Natural killer cell (primary cell): Measurements from ENCODE around the gene ZDHHC14. TPM values are rescaled to one million over a fixed set of nuclear protein-coding genes. Genes with fewer than 3 reads are reported as not detected.

Source experiments
- ATAC-seq, 3 donors: fragments of 150-1000 bp in 2 of 3; fragments of 200-7000 bp in 1 of 3; cut with Tn5 transposase; 1 replicate in 1 of 3; 2 replicates in 2 of 3; pipeline ENCODE4 v1.10.0; 2021; ENCODE audit warnings: mild to moderate bottlenecking in 2 of 3, moderate library complexity in 2 of 3
- DNase-seq, 2 donors: peaks; one replicate each; pipeline versions ENCODE4 v3.0.0 to v3.0.0-alpha.2; 2013 to 2021; ENCODE audit warnings: mixed read lengths in 1 of 2
- H3K27ac ChIP-seq: one replicate; pipeline ENCODE4 v1.5.1; 2013; ENCODE audit warnings: mild to moderate bottlenecking, low read length
- H3K27me3 ChIP-seq: one replicate; pipeline ENCODE4 v1.6.1; 2013; ENCODE audit warnings: low read length; ENCODE audit not compliant: control insufficient read depth, insufficient read depth
- H3K36me3 ChIP-seq: one replicate; pipeline ENCODE4 v1.6.1; 2013; ENCODE audit warnings: low read length; ENCODE audit not compliant: control insufficient read depth, insufficient read depth
- H3K4me1 ChIP-seq: one replicate; pipeline ENCODE4 v1.6.1; 2013; ENCODE audit warnings: low read length; ENCODE audit not compliant: control insufficient read depth, insufficient read depth
- H3K4me3 ChIP-seq: one replicate; pipeline ENCODE4 v1.5.1; 2013; ENCODE audit warnings: low read length
- H3K9me3 ChIP-seq: one replicate; pipeline ENCODE4 v1.6.1; 2013; ENCODE audit warnings: low read length; ENCODE audit not compliant: control insufficient read depth, insufficient read depth
- H3K27ac Mint-ChIP-seq, 2 donors: one replicate each; pipeline ENCODE4 v1.8.0; 2022; ENCODE audit warnings: mild to moderate bottlenecking in 2 of 2, mixed read lengths in 2 of 2, moderate library complexity in 1 of 2
- H3K27me3 Mint-ChIP-seq, 2 donors: one replicate each; pipeline ENCODE4 v1.8.0; 2022; ENCODE audit warnings: low read depth in 2 of 2, mixed read lengths in 2 of 2
- H3K36me3 Mint-ChIP-seq: one replicate; pipeline ENCODE4 v1.8.0; 2022; ENCODE audit warnings: mixed read lengths
- H3K4me1 Mint-ChIP-seq, 2 donors: one replicate each; pipeline ENCODE4 v1.8.0; 2022; ENCODE audit warnings: mixed read lengths in 2 of 2
- H3K4me3 Mint-ChIP-seq: one replicate; pipeline ENCODE4 v1.8.0; 2022; ENCODE audit warnings: mild to moderate bottlenecking, moderate library complexity, mixed read lengths
- H3K9me3 Mint-ChIP-seq, 2 donors: one replicate each; pipeline ENCODE4 v1.8.0; 2022; ENCODE audit warnings: mixed read lengths in 2 of 2
- WGBS: methylation state at CpG from one replicate; pipeline ENCODE4 v1.1.7; 2013; ENCODE audit warnings: missing lambda C conversion rate; ENCODE audit not compliant: insufficient coverage; 5-methylcytosine and 5-hydroxymethylcytosine counted together
- intact Hi-C: fragments of 100-400 bp; cut with micrococcal nuclease; formaldehyde crosslinking; loops from one replicate; pipeline ENCODE4 v1.14.2; 2022
- total RNA-seq, 4 donors: library from RNA; stranded (reverse); fragments of 120-200 nt in 1 of 4; gene quantifications; one replicate each; pipeline versions ENCODE4 v1.2.3 to v1.2.4, GENCODE V29; 2013 to 2022
- TF ChIP-seq, protein P1 (sequence below): fragments of 200-600 bp; IDR thresholded peaks from one replicate; pipeline ENCODE4 v1.8.0; 2022; ENCODE audit warnings: antibody characterized with exemption

The ZDHHC14 gene
- total RNA-seq, 3 donors from 2014 or later (not counting 1 experiment from before 2014, with no cell fraction given), result 6.7 to 11.3 (median 10.6) TPM

GRCh38 chr6:157443066-157443800, 62.2 kb downstream of the ZDHHC14 start:
- Mint-ChIP-seq H3K4me1 (peaks cover 17 to 20% of the 10 kb centered on the region in 2 donors), H3K36me3 (no peaks in the 10 kb centered on the region), H3K9me3 (no peaks in the 10 kb centered on the region), H3K4me3 (peak overlapping the region; percentile 7), H3K27me3 (peaks cover 3 to 13% of the 10 kb centered on the region in 2 donors), H3K27ac (peak overlapping the region; percentile 3 to 71)
- Histone ChIP-seq H3K9me3 (peaks cover 7% of the 10 kb centered on the region), H3K4me3 (no peak overlapping the region), H3K4me1 (peaks cover 13% of the 10 kb centered on the region), H3K27ac (no peak overlapping the region), H3K27me3 (no peaks in the 10 kb centered on the region), H3K36me3 (no peaks in the 10 kb centered on the region)
- TF ChIP-seq, protein P1, sequence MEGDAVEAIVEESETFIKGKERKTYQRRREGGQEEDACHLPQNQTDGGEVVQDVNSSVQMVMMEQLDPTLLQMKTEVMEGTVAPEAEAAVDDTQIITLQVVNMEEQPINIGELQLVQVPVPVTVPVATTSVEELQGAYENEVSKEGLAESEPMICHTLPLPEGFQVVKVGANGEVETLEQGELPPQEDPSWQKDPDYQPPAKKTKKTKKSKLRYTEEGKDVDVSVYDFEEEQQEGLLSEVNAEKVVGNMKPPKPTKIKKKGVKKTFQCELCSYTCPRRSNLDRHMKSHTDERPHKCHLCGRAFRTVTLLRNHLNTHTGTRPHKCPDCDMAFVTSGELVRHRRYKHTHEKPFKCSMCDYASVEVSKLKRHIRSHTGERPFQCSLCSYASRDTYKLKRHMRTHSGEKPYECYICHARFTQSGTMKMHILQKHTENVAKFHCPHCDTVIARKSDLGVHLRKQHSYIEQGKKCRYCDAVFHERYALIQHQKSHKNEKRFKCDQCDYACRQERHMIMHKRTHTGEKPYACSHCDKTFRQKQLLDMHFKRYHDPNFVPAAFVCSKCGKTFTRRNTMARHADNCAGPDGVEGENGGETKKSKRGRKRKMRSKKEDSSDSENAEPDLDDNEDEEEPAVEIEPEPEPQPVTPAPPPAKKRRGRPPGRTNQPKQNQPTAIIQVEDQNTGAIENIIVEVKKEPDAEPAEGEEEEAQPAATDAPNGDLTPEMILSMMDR, result no peak
- WGBS, result 43% methylated on average over 5 of the region's 6 CpGs
- intact Hi-C loops, result no loop called here
- DNase-seq (peak in 1 of 2 donors; percentile 14), ATAC-seq (peak; percentile 48 to 91 (median 78))

GRCh38 chr6:157445277-157446009, 64.5 kb downstream of the ZDHHC14 start:
- H3K4me3 ChIP-seq, result no peak overlapping the region
- ATAC-seq (no peak), DNase-seq (no peak)
- TF ChIP-seq, protein P1, result no peak
- H3K4me3 Mint-ChIP-seq, result no peak overlapping the region
- H3K36me3 ChIP-seq, result no peaks in the 10 kb centered on the region
- H3K9me3 Mint-ChIP-seq, result no peaks in the 10 kb centered on the region
- no peaks in the 10 kb centered on the region for H3K36me3 Mint-ChIP-seq
- peaks cover 3 to 8% of the 10 kb centered on the region in 2 donors for H3K27me3 Mint-ChIP-seq
- H3K4me1 Mint-ChIP-seq, result peaks cover 17 to 20% of the 10 kb centered on the region in 2 donors
- H3K27ac ChIP-seq, result no peak overlapping the region
- H3K9me3 ChIP-seq, result peaks cover 7% of the 10 kb centered on the region
- intact Hi-C loops, result no loop called here
- peaks cover 13% of the 10 kb centered on the region for H3K4me1 ChIP-seq
- 94% methylated on average over 5 of the region's 10 CpGs for WGBS
- no peaks in the 10 kb centered on the region for H3K27me3 ChIP-seq
- no peak overlapping the region for H3K27ac Mint-ChIP-seq

GRCh38 chr6:157447735-157448134, 66.7 kb downstream of the ZDHHC14 start:
- ATAC-seq, result no peak
- WGBS, result 92% methylated on average over 3 of the region's 3 CpGs
- no peaks in the 10 kb centered on the region for H3K36me3 ChIP-seq
- H3K27ac Mint-ChIP-seq, result no peak overlapping the region
- no peaks in the 10 kb centered on the region for H3K36me3 Mint-ChIP-seq
- DNase-seq, result no peak
- intact Hi-C loops, result no loop called here
- H3K9me3 Mint-ChIP-seq, result no peaks in the 10 kb centered on the region
- peaks cover 6% of the 10 kb centered on the region for H3K9me3 ChIP-seq
- H3K27me3 ChIP-seq, result no peaks in the 10 kb centered on the region
- H3K27ac ChIP-seq, result no peak overlapping the region
- no peak overlapping the region for H3K4me3 ChIP-seq
- H3K4me1 ChIP-seq, result peaks cover 9% of the 10 kb centered on the region
- H3K27me3 Mint-ChIP-seq, result no peaks in the 10 kb centered on the region
- peaks cover 12 to 16% of the 10 kb centered on the region in 2 donors for H3K4me1 Mint-ChIP-seq
- TF ChIP-seq, protein P1, result no peak
- no peak overlapping the region for H3K4me3 Mint-ChIP-seq
